NCI-H128 (cell line): ENCODE measurements around the gene EXOC4.
"Not testable (repeated sequence)": the region's sequence is repeated elsewhere in the genome, so short reads cannot be mapped to it uniquely, and the experiment has no call there.

Experiments
- DNase-seq: peaks from one replicate; lab custom pipeline; 2025; ENCODE audit not compliant: unreplicated experiment; lab: John Stamatoyannopoulos, UW

EXOC4 gene

GRCh38 chr7:133957845-133958244 lies 705.0 kb downstream of the EXOC4 start:
- no peak for DNase-seq

- DNase-seq, result no peak
These were observed 705.9 kb downstream of the EXOC4 start for GRCh38 chr7:133958822-133959221.

GRCh38 chr7:133959505-133959904 lies 706.6 kb downstream of the EXOC4 start:
- DNase-seq, result no peak

GRCh38 chr7:133961724-133962123 lies 708.8 kb downstream of the EXOC4 start:
- DNase-seq, result no peak

- no peak for DNase-seq
These were observed 709.8 kb downstream of the EXOC4 start for GRCh38 chr7:133962646-133963045.

- DNase-seq, result no peak
These were observed 710.8 kb downstream of the EXOC4 start for GRCh38 chr7:133963629-133964028.

GRCh38 chr7:133971625-133972024 lies 718.7 kb downstream of the EXOC4 start:
- DNase-seq, result no peak

GRCh38 chr7:133973710-133974109 lies 720.8 kb downstream of the EXOC4 start:
- no peak for DNase-seq

GRCh38 chr7:133975130-133975529 lies 722.3 kb downstream of the EXOC4 start:
- no peak for DNase-seq

GRCh38 chr7:133976140-133976539 lies 723.3 kb downstream of the EXOC4 start:
- DNase-seq, result no peak

- no peak for DNase-seq
These were observed 724.8 kb downstream of the EXOC4 start for GRCh38 chr7:133977409-133978274.

- DNase-seq, result no peak
These were observed 725.8 kb downstream of the EXOC4 start for GRCh38 chr7:133978502-133979295.

GRCh38 chr7:133980804-133981203 lies 727.9 kb downstream of the EXOC4 start:
- no peak for DNase-seq

GRCh38 chr7:133983685-133984419 lies 731.0 kb downstream of the EXOC4 start:
- peak; percentile 60 for DNase-seq

- no peak for DNase-seq
These were observed 732.4 kb downstream of the EXOC4 start for GRCh38 chr7:133985300-133985699.

- no peak for DNase-seq
These were observed 734.7 kb downstream of the EXOC4 start for GRCh38 chr7:133987582-133987981.

GRCh38 chr7:133993547-133993946 lies 740.7 kb downstream of the EXOC4 start:
- no peak for DNase-seq

- DNase-seq, result not testable (repeated sequence)
These were observed 741.2 kb downstream of the EXOC4 start for GRCh38 chr7:133994100-133994499.

- DNase-seq, result no peak
These were observed 744.6 kb downstream of the EXOC4 start for GRCh38 chr7:133997463-133997862.

GRCh38 chr7:133999178-133999577 lies 746.3 kb downstream of the EXOC4 start:
- no peak for DNase-seq

- no peak for DNase-seq
These were observed 752.1 kb downstream of the EXOC4 start for GRCh38 chr7:134004829-134005505.
